Right atrium auricular region (tissue), 2 donors: Measurements from ENCODE around the gene PPP1R26. TPM values are rescaled to one million over a fixed set of nuclear protein-coding genes. Genes with fewer than 3 reads are reported as not detected.

Experiments
- DNase-seq: peaks from one replicate; pipeline ENCODE4 v3.0.0-alpha.2; 2019; ENCODE audit warnings: low spot score
- H3K27ac ChIP-seq, 2 donors: fragments of 200-600 bp; sonication (generic); 1 replicate in 1 of 2; 2 replicates in 1 of 2; pipeline ENCODE4 v1.5.1; 2016 to 2019
- H3K27me3 ChIP-seq, 2 donors: fragments of 200-600 bp; sonication (generic); one replicate each; pipeline versions ENCODE4 v1.5.1 to v1.6.0; 2017 to 2019
- H3K36me3 ChIP-seq: fragments of 200-600 bp; sonication (generic); one replicate; pipeline ENCODE4 v1.5.1; 2016
- H3K4me1 ChIP-seq, 2 donors: fragments of 200-600 bp; sonication (generic); one replicate each; pipeline versions ENCODE4 v1.5.1 to v1.6.0; 2017 to 2019
- H3K4me3 ChIP-seq, 2 donors: fragments of 200-600 bp; sonication (generic); 1 replicate in 1 of 2; 2 replicates in 1 of 2; pipeline ENCODE4 v1.5.1; 2017 to 2019; ENCODE audit warnings: mild to moderate bottlenecking in 1 of 2, moderate library complexity in 1 of 2
- H3K9me3 ChIP-seq, 2 donors: fragments of 200-600 bp; sonication (generic); one replicate each; pipeline ENCODE4 v1.5.1; 2019
- CTCF ChIP-seq, 2 donors: fragments of 200-600 bp; sonication (generic); IDR thresholded peaks; one replicate each; pipeline ENCODE4 v1.5.1; 2019; ENCODE audit warnings: antibody characterized with exemption in 2 of 2
- total RNA-seq, 2 donors: library from RNA; depleted of rRNA; stranded (reverse); fragments of >200 nt; gene quantifications; one replicate each; pipeline ENCODE4 v1.1.0, GENCODE V29; 2016

Gene PPP1R26
- total RNA-seq, 2 donors from 2014 or later, result 17.4 to 18.7 TPM

DNA sequence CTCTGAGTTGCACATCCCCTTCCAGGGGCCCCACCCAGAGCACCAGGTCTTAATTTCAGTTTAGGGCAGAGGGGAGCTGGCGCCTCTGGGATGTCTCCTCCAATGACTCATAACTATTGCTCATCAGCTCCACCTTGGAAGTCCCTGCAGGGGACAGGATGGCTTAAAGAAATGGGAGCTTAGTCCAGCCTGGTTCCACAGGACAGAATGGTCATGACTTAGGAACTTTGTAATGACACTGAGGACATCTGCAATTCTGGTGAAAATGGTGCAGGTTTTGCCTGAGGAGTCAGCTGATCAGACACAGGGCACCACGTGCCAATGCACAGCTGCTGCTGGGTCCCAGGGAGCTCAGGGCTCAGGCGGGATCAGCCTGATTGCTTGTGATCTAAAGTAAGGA, 16.4 kb upstream of the PPP1R26 start:
- no peaks in the 10 kb centered on the region for H3K27me3 ChIP-seq
- no peak for TF ChIP-seq CTCF (IDR thresholded peaks at IDR 0.05)

GRCh38 chr9:135464181-135464580, 15.4 kb upstream of the PPP1R26 start:
- Histone ChIP-seq H3K4me3 (no peak overlapping the region), H3K27me3 (no peaks in the 10 kb centered on the region), H3K36me3 (no peaks in the 10 kb centered on the region)

More for the DNA sequence above, 16.4 kb upstream of the PPP1R26 start:
- Histone ChIP-seq H3K9me3 (no peaks in the 10 kb centered on the region), H3K4me3 (no peak overlapping the region), H3K36me3 (no peaks in the 10 kb centered on the region), H3K27ac (no peak overlapping the region), H3K4me1 (no peaks in the 10 kb centered on the region)
- DNase-seq, result no peak

DNA sequence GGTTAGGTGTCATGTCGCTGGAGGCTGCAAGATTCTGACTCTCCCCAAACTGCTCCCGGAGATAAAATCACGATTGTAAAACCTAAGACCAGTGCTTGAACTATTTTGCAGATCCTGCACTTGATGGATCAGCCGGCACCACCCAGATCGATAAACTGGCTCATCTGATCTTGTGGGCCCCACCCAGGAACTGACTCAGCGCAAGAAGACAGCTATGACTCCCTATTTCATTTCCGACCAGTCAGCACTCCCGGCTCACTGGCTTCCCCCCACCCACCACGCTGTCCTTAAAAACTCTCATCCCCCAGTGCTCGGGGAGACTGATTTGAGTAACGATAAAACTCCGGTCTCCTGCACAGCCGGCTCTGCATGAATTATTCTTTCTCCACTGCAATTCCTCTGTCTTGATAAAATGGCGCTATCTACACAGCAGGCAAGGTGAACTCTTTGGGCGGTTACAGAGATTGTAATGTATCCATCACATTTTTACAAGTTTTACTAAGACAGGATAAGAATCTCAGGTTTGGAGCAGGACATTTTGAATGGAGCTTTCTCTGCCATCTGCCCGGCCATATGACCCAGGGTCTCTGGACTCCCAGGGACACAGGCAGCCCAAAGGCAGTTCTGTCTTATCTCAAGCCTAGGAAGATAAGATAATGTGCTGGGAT, 10.6 kb upstream of the PPP1R26 start:
- DNase-seq, result no peak
- Histone ChIP-seq H3K4me3 (no peak overlapping the region), H3K36me3 (no peaks in the 10 kb centered on the region), H3K9me3 (no peaks in the 10 kb centered on the region), H3K27ac (no peak overlapping the region), H3K27me3 (no peaks in the 10 kb centered on the region), H3K4me1 (no peaks in the 10 kb centered on the region)
- no peak for TF ChIP-seq CTCF (IDR thresholded peaks at IDR 0.05)

More at GRCh38 chr9:135464181-135464580, 15.4 kb upstream of the PPP1R26 start:
- TF ChIP-seq CTCF (IDR thresholded peaks at IDR 0.05), result no peak
- DNase-seq, result no peak
- H3K4me1 ChIP-seq, result no peaks in the 10 kb centered on the region
- no peaks in the 10 kb centered on the region for H3K9me3 ChIP-seq
- no peak overlapping the region for H3K27ac ChIP-seq

DNA sequence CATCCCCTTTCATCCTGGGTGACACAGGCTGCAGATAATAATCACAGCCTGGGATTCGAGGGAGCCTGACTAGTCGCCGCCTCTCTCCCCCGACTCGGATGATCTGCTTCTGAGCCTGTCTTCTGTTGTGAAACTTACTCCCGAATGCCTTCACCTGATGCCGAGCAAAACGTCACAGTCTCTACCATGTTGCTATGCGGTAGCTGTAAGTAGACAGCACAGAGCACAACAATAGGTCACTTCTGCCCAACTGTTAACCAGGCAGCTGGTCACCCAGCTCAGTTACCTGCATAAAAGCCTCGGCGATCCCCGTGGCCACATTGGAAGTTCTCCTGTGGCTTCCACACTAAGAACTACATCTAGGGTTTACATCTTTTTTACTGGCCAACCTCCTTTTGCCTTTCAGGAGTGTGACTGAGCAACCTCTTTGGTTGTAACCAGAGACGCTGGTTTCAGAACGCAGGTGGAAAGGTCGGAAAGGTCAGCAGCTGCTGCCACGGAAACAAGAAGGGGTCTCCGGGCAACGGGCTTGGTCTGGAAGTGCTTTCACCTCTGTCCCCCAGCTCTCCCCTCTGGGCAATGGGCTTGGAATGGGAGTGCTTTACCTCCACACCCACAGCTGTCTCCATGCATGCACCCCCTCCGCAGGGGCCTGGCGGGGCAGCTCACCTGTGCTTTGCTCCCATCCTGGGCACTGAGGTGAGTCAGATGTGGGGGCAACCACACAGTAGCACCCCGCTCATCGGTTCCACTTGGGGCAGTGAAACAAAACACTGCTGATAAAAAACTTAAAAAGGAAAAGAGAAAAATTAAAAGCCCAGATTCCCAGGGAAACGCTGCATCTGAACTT, 7.6 kb upstream of the PPP1R26 start:
- Histone ChIP-seq H3K4me3 (no peak overlapping the region), H3K4me1 (no peaks in the 10 kb centered on the region), H3K27me3 (no peaks in the 10 kb centered on the region), H3K27ac (no peak overlapping the region), H3K9me3 (no peaks in the 10 kb centered on the region), H3K36me3 (no peaks in the 10 kb centered on the region)
- no peak for TF ChIP-seq CTCF (IDR thresholded peaks at IDR 0.05)
- no peak for DNase-seq

DNA sequence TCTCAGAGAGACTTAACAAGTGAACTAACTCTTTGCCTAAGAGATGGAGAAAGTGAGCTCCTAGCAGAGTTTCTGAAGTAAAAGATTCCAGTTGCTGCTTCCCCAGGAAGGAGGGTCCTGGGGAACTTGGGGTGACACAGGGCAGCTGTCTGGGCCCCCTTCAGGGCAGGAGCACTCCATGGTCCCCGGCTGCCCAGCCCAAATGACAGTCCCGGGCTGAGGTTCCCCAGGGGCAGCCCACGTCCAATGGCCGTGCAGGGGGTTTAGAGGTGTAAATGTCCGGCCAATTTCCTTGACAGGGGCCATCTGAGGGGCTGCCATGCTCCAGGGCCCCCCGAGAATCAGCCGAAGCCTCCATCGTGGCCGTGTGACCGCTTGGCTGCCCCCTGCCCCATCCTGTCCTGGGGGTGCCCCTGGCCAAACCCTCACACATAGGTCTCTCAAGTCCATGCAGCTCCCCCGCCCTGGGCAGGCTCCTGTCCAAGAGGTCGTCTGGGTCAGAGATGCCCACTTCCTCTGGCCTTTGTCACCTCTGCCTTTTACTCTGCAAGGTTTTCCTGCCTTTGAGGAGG, 5.5 kb upstream of the PPP1R26 start:
- DNase-seq, result no peak
- Histone ChIP-seq H3K36me3 (no peaks in the 10 kb centered on the region), H3K4me1 (peaks cover 0 to 10% of the 10 kb centered on the region in 2 donors), H3K9me3 (no peaks in the 10 kb centered on the region), H3K27ac (no peak overlapping the region), H3K27me3 (no peaks in the 10 kb centered on the region), H3K4me3 (no peak overlapping the region)
- TF ChIP-seq CTCF (IDR thresholded peaks at IDR 0.05), result no peak
